Esophagus muscularis mucosa (tissue), 4 donors: Measurements from ENCODE around the gene GRIK3. TPM values are rescaled to one million over a fixed set of nuclear protein-coding genes. Genes with fewer than 3 reads are reported as not detected.
"Not testable (repeated sequence)": the region's sequence is repeated elsewhere in the genome, so short reads cannot be mapped to it uniquely, and the experiment has no call there.

ENCODE experiments used
- DNase-seq: peaks from one replicate; pipeline ENCODE4 v3.0.0-alpha.2; 2017; ENCODE audit errors: extremely low spot score
- H3K27ac ChIP-seq, 4 donors: fragments of 200-600 bp; sonication (generic); replicated peaks in 1 of 4; 1 replicate in 3 of 4; 2 replicates in 1 of 4; pipeline ENCODE4 v1.5.1; 2016 to 2019; ENCODE audit warnings: mild to moderate bottlenecking in 1 of 4
- H3K27me3 ChIP-seq, 4 donors: fragments of 200-600 bp; sonication (generic); one replicate each; pipeline versions ENCODE4 v1.5.1 to v1.6.0; 2016 to 2019
- H3K36me3 ChIP-seq, 4 donors: fragments of 200-600 bp; sonication (generic); one replicate each; pipeline ENCODE4 v1.5.1; 2016 to 2019
- H3K4me1 ChIP-seq, 4 donors: fragments of 200-600 bp; sonication (generic); one replicate each; pipeline ENCODE4 v1.5.1; 2016 to 2019
- H3K4me3 ChIP-seq, 4 donors: fragments of 200-600 bp; sonication (generic); 1 replicate in 2 of 4; 2 replicates in 2 of 4; pipeline ENCODE4 v1.5.1; 2016 to 2019; ENCODE audit warnings: mild to moderate bottlenecking in 4 of 4, moderate library complexity in 1 of 4
- H3K9me3 ChIP-seq, 4 donors: fragments of 200-600 bp; sonication (generic); 1 replicate in 3 of 4; 2 replicates in 1 of 4; pipeline ENCODE4 v1.5.1; 2016 to 2019
- CTCF ChIP-seq, 3 experiments: fragments of 200-600 bp in 2 of 3; fragments of 450-650 bp in 1 of 3; sonication (generic) in 2 of 3; IDR thresholded peaks; one replicate each; pipeline ENCODE4 v1.5.1; 2017 to 2019; ENCODE audit warnings: antibody characterized with exemption in 3 of 3, mild to moderate bottlenecking in 2 of 3, moderate library complexity in 1 of 3
- EP300 ChIP-seq: sonication (generic); formaldehyde crosslinking; IDR thresholded peaks from one replicate; pipeline ENCODE4 v1.6.1; 2017; ENCODE audit warnings: antibody characterized with exemption
- POLR2A ChIP-seq: fragments of 450-650 bp; IDR thresholded peaks from one replicate; pipeline ENCODE4 v1.6.1; 2017; ENCODE audit warnings: antibody characterized with exemption, moderate library complexity, mild to moderate bottlenecking, low read depth
- POLR2AphosphoS5 ChIP-seq, 2 donors: sonication (generic); formaldehyde crosslinking; IDR thresholded peaks; one replicate each; pipeline ENCODE4 v1.6.1; 2017; ENCODE audit warnings: antibody characterized with exemption in 2 of 2
- WGBS: methylation state at CpG from one replicate; pipeline ENCODE4 v1.1.5; 2018; 5-methylcytosine and 5-hydroxymethylcytosine counted together
- intact Hi-C: fragments of 100-400 bp; cut with DNase I; formaldehyde crosslinking; loops from one replicate; pipeline ENCODE4 v1.15.1; 2023
- total RNA-seq, 4 donors: library from RNA; depleted of rRNA; stranded (reverse); fragments of >200 nt; gene quantifications; one replicate each; pipeline versions ENCODE4 v1.1.0 to v1.2.1, GENCODE V29; 2016

The GRIK3 gene
- total RNA-seq, 4 donors from 2014 or later: 5.3 to 7.9 (median 6.6) TPM

- Histone ChIP-seq H3K27ac (no peak overlapping the region), H3K4me3 (no peak overlapping the region), H3K27me3 (peaks cover 0 to 80% (median 5%) of the 10 kb centered on the region in 4 donors), H3K9me3 (no peaks in the 10 kb centered on the region), H3K4me1 (no peaks in the 10 kb centered on the region), H3K36me3 (no peaks in the 10 kb centered on the region)
- intact Hi-C loops: no loop called here
- TF ChIP-seq POLR2A (no peak), EP300 (no peak), POLR2AphosphoS5 (IDR thresholded peaks at IDR 0.05) (no peak), CTCF (IDR thresholded peaks at IDR 0.05) (no peak)
- no peak for DNase-seq
- WGBS: 14% methylated on average over 12 of the region's 17 CpGs
These were observed 262.5 kb downstream of the GRIK3 start for GRCh38 chr1:36771660-36772284.

GRCh38 chr1:36771240-36771639 lies 263.1 kb downstream of the GRIK3 start:
- Histone ChIP-seq H3K4me3 (no peak overlapping the region), H3K27ac (no peak overlapping the region), H3K36me3 (no peaks in the 10 kb centered on the region), H3K9me3 (no peaks in the 10 kb centered on the region), H3K4me1 (no peaks in the 10 kb centered on the region), H3K27me3 (peaks cover 0 to 77% (median 5%) of the 10 kb centered on the region in 4 donors)
- intact Hi-C loops: no loop called here
- 28% methylated on average over 7 of the region's 7 CpGs for whole genome bisulfite sequencing
- DNase-seq: no peak
- TF ChIP-seq CTCF (IDR thresholded peaks at IDR 0.05) (no peak), EP300 (no peak), POLR2AphosphoS5 (IDR thresholded peaks at IDR 0.05) (no peak), POLR2A (no peak)

GRCh38 chr1:36769886-36770830 lies 264.2 kb downstream of the GRIK3 start:
- H3K4me3 ChIP-seq: no peak overlapping the region
- peaks cover 0 to 68% (median 3%) of the 10 kb centered on the region in 4 donors for H3K27me3 ChIP-seq
- intact Hi-C loops: no loop called here
- TF ChIP-seq EP300 (no peak), POLR2A (no peak), POLR2AphosphoS5 (IDR thresholded peaks at IDR 0.05) (no peak), CTCF (IDR thresholded peaks at IDR 0.05) (no peak)
- H3K36me3 ChIP-seq: no peaks in the 10 kb centered on the region
- WGBS: 49% methylated on average over 10 of the region's 10 CpGs
- H3K27ac ChIP-seq: no peak overlapping the region
- H3K4me1 ChIP-seq: no peaks in the 10 kb centered on the region
- no peak for DNase-seq
- H3K9me3 ChIP-seq: no peaks in the 10 kb centered on the region

- Histone ChIP-seq H3K27ac (no peak overlapping the region), H3K36me3 (no peaks in the 10 kb centered on the region), H3K4me1 (no peaks in the 10 kb centered on the region), H3K9me3 (no peaks in the 10 kb centered on the region), H3K4me3 (no peak overlapping the region), H3K27me3 (peaks cover 0 to 62% (median 0%) of the 10 kb centered on the region in 4 donors)
- intact Hi-C loops: no loop called here
- 81% methylated on average over 8 of the region's 14 CpGs for WGBS
- no peak for DNase-seq
- TF ChIP-seq POLR2AphosphoS5 (IDR thresholded peaks at IDR 0.05) (no peak), CTCF (IDR thresholded peaks at IDR 0.05) (no peak), EP300 (no peak), POLR2A (no peak)
These were observed 265.7 kb downstream of the GRIK3 start for GRCh38 chr1:36768486-36769178.

GRCh38 chr1:36767429-36767828 lies 266.9 kb downstream of the GRIK3 start:
- WGBS: 74% methylated on average over 2 of the region's 4 CpGs
- intact Hi-C loops: not testable (repeated sequence)

More at GRCh38 chr1:36767429-36767828, 266.9 kb downstream of the GRIK3 start:
- H3K4me3 ChIP-seq, H3K36me3 ChIP-seq, H3K27ac ChIP-seq, DNase-seq, H3K9me3 ChIP-seq, H3K4me1 ChIP-seq: not testable (repeated sequence)
- peaks cover 0 to 51% (median 0%) of the 10 kb centered on the region in 4 donors for H3K27me3 ChIP-seq
